Nephron (organoid): ENCODE data around the gene DNAJC11.

Experiments
- H3K27ac Mint-ChIP-seq, 3 experiments: 2 replicates each; pipeline ENCODE4 v1.8.0; 2020; ENCODE audit warnings: mixed read lengths in 3 of 3, mild to moderate bottlenecking in 2 of 3, moderate library complexity in 1 of 3
- H3K27me3 Mint-ChIP-seq: 2 replicates; pipeline ENCODE4 v1.8.0; 2021; ENCODE audit warnings: low read depth, mild to moderate bottlenecking, moderate library complexity, mixed read lengths
- H3K36me3 Mint-ChIP-seq: 2 replicates; pipeline ENCODE4 v1.8.0; 2020; ENCODE audit warnings: low read depth, mixed read lengths
- H3K4me1 Mint-ChIP-seq: 2 replicates; pipeline ENCODE4 v1.8.0; 2020; ENCODE audit warnings: mixed read lengths
- H3K4me3 Mint-ChIP-seq, 3 experiments: 2 replicates each; pipeline ENCODE4 v1.8.0; 2020; ENCODE audit warnings: mild to moderate bottlenecking in 3 of 3, mixed read lengths in 3 of 3, moderate library complexity in 2 of 3
- H3K9me3 Mint-ChIP-seq: 2 replicates; pipeline ENCODE4 v1.8.0; 2020; ENCODE audit warnings: mixed read lengths
- CTCF ChIP-seq, 3 experiments: fragments of 200-600 bp; sonication (generic); IDR thresholded peaks; one replicate each; pipeline ENCODE4 v1.5.0; 2021; ENCODE audit warnings: antibody characterized with exemption in 3 of 3; ENCODE audit not compliant: unreplicated experiment in 3 of 3

The DNAJC11 gene

GRCh38 chr1:6623269-6623965 lies 78.2 kb downstream of the DNAJC11 start:
- no peaks in the 10 kb centered on the region for H3K9me3 Mint-ChIP-seq
- TF ChIP-seq CTCF (IDR thresholded peaks at IDR 0.05; ENCODE audit: unreplicated experiment in 3 of 3): no peak
- peak overlapping the region; percentile 50 to 63 (median 57) for H3K4me3 Mint-ChIP-seq
- peaks cover 59% of the 10 kb centered on the region for H3K36me3 Mint-ChIP-seq
- H3K4me1 Mint-ChIP-seq: peaks cover 26% of the 10 kb centered on the region
- H3K27ac Mint-ChIP-seq: peak overlapping the region; percentile 17 to 69 (median 62)
- H3K27me3 Mint-ChIP-seq: no peaks in the 10 kb centered on the region

GRCh38 chr1:6622396-6623152 lies 79.0 kb downstream of the DNAJC11 start:
- Mint-ChIP-seq H3K36me3 (peaks cover 55% of the 10 kb centered on the region), H3K27ac (peak overlapping the region in 2 of 3 experiments; percentile 52 to 62), H3K27me3 (no peaks in the 10 kb centered on the region), H3K9me3 (no peaks in the 10 kb centered on the region), H3K4me1 (peaks cover 21% of the 10 kb centered on the region), H3K4me3 (peak overlapping the region; percentile 40 to 63 (median 44))
- no peak for TF ChIP-seq CTCF (IDR thresholded peaks at IDR 0.05; ENCODE audit: unreplicated experiment in 3 of 3)

GRCh38 chr1:6621429-6622391 lies 79.9 kb downstream of the DNAJC11 start:
- Mint-ChIP-seq H3K4me1 (peaks cover 16% of the 10 kb centered on the region), H3K36me3 (peaks cover 54% of the 10 kb centered on the region), H3K27me3 (no peaks in the 10 kb centered on the region), H3K4me3 (peak overlapping the region in 2 of 3 experiments; percentile 44 to 48), H3K9me3 (no peaks in the 10 kb centered on the region), H3K27ac (peak overlapping the region in 2 of 3 experiments; percentile 52 to 62)
- no peak for TF ChIP-seq CTCF (IDR thresholded peaks at IDR 0.05; ENCODE audit: unreplicated experiment in 3 of 3)

- peaks cover 47% of the 10 kb centered on the region for H3K36me3 Mint-ChIP-seq
- no peak overlapping the region for H3K27ac Mint-ChIP-seq
- H3K4me3 Mint-ChIP-seq: peak overlapping the region in 1 of 3 experiments; percentile 35
- H3K4me1 Mint-ChIP-seq: peaks cover 17% of the 10 kb centered on the region
- no peaks in the 10 kb centered on the region for H3K9me3 Mint-ChIP-seq
- no peak for TF ChIP-seq CTCF (IDR thresholded peaks at IDR 0.05; ENCODE audit: unreplicated experiment in 3 of 3)
- no peaks in the 10 kb centered on the region for H3K27me3 Mint-ChIP-seq
Measured at GRCh38 chr1:6619045-6619444, 82.6 kb downstream of the DNAJC11 start.

- Mint-ChIP-seq H3K27ac (peak overlapping the region; percentile 69 to 95 (median 93)), H3K36me3 (peaks cover 19% of the 10 kb centered on the region), H3K4me1 (peaks cover 27% of the 10 kb centered on the region), H3K4me3 (peak overlapping the region; percentile 85 to 93 (median 92)), H3K9me3 (no peaks in the 10 kb centered on the region), H3K27me3 (no peaks in the 10 kb centered on the region)
- no peak for TF ChIP-seq CTCF (IDR thresholded peaks at IDR 0.05; ENCODE audit: unreplicated experiment in 3 of 3)
Measured at GRCh38 chr1:6614929-6615785, 86.5 kb downstream of the DNAJC11 start.
